Measurements from ENCODE around the gene C19orf12. TPM values are rescaled to one million over a fixed set of nuclear protein-coding genes. Genes with fewer than 3 reads are reported as not detected.
A peak's percentile ranks its signal among the peaks of the same experiment; 100 is the strongest.

Gene C19orf12
- total and polyA plus RNA-seq, 2 of the 13 experiments (the other 11 are each of a cell fraction or from before 2014, with no cell fraction given): 17.7 to 34.4 TPM

DNA sequence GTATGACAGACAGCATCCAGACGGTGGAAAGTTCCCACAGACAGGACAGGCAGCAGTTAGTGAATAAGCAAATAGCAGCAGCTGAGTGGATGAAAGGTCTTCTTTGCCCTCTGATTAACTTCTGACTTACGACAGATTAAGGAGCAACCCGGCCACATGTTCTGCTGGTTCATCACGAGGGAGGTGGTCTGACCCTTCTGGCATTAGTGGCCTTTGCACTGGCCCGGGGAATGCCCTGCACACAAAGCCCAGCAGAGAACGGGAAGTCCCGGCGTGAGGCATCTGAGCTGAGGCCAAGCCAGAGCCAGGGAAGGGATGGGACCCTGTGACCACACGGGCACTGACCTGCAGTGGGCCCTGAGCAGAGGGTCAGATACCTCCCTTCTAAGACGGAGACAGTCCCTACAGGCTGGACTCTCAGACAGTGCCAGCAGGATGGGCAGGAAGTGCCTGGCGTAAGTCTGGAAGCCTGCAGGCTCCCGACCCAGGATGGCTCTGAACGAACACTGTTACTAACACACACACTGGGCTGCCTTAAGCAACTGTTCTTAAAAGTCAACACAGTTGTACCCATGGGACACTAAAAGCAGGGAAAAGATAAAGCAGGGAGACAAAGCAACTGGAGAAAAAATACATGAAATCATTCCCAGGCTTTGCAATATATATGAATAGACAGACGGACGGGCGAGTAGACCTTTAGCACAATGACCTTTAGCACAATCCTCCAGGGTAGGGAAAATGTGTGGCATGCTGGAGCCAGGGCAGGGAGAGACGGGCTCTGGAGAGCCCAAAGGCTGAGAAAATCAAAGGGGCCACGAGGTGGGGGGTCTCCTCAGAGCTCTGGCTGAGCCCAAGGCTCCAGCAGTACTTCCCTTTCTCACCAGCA is 6.3 kb downstream of the C19orf12 start (continued):
- TF ChIP-seq, protein P1, sequence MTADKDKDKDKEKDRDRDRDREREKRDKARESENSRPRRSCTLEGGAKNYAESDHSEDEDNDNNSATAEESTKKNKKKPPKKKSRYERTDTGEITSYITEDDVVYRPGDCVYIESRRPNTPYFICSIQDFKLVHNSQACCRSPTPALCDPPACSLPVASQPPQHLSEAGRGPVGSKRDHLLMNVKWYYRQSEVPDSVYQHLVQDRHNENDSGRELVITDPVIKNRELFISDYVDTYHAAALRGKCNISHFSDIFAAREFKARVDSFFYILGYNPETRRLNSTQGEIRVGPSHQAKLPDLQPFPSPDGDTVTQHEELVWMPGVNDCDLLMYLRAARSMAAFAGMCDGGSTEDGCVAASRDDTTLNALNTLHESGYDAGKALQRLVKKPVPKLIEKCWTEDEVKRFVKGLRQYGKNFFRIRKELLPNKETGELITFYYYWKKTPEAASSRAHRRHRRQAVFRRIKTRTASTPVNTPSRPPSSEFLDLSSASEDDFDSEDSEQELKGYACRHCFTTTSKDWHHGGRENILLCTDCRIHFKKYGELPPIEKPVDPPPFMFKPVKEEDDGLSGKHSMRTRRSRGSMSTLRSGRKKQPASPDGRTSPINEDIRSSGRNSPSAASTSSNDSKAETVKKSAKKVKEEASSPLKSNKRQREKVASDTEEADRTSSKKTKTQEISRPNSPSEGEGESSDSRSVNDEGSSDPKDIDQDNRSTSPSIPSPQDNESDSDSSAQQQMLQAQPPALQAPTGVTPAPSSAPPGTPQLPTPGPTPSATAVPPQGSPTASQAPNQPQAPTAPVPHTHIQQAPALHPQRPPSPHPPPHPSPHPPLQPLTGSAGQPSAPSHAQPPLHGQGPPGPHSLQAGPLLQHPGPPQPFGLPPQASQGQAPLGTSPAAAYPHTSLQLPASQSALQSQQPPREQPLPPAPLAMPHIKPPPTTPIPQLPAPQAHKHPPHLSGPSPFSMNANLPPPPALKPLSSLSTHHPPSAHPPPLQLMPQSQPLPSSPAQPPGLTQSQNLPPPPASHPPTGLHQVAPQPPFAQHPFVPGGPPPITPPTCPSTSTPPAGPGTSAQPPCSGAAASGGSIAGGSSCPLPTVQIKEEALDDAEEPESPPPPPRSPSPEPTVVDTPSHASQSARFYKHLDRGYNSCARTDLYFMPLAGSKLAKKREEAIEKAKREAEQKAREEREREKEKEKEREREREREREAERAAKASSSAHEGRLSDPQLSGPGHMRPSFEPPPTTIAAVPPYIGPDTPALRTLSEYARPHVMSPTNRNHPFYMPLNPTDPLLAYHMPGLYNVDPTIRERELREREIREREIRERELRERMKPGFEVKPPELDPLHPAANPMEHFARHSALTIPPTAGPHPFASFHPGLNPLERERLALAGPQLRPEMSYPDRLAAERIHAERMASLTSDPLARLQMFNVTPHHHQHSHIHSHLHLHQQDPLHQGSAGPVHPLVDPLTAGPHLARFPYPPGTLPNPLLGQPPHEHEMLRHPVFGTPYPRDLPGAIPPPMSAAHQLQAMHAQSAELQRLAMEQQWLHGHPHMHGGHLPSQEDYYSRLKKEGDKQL (CRISPR knock-in tag; IDR thresholded peaks at IDR 0.05; ENCODE audit: low read depth): no peak
- TF ChIP-seq ZNF354B (CRISPR knock-in tag; IDR thresholded peaks at IDR 0.05) (no peak), POLR2AphosphoS2 (IDR thresholded peaks at IDR 0.05; ENCODE audit: low read depth, low read length) (no peak), IRX3 (CRISPR knock-in tag; IDR thresholded peaks at IDR 0.05; ENCODE audit: borderline replicate concordance, low read depth) (no peak), POLR2G (IDR thresholded peaks at IDR 0.05; ENCODE audit: low read depth, low read length) (peak; percentile 79), ZBTB7A (CRISPR knock-in tag; IDR thresholded peaks at IDR 0.05) (0 out of 2 replicates have a peak, but pooled peaks have one; percentile 60), ZFP62 (CRISPR knock-in tag; IDR thresholded peaks at IDR 0.05) (no peak), ZSCAN30 (CRISPR knock-in tag; IDR thresholded peaks at IDR 0.05) (no peak), SUZ12 (IDR thresholded peaks at IDR 0.05; ENCODE audit: low read depth, low read length) (no peak), ZNF275 (CRISPR knock-in tag; IDR thresholded peaks at IDR 0.05; ENCODE audit: borderline replicate concordance) (no peak), PTBP1 (IDR thresholded peaks at IDR 0.05; ENCODE audit: low read depth, low read length, poor library complexity, severe bottlenecking) (no peak), ZNF18 (CRISPR knock-in tag; IDR thresholded peaks at IDR 0.05; ENCODE audit: insufficient replicate concordance) (no peak), CBX1 (IDR thresholded peaks at IDR 0.05; ENCODE audit: low read depth) (peak; percentile 44), GATAD2A (CRISPR knock-in tag; IDR thresholded peaks at IDR 0.05) (peak; percentile 60; the same call in 1 of the 2 replicates)
- TF ChIP-seq, protein P2, sequence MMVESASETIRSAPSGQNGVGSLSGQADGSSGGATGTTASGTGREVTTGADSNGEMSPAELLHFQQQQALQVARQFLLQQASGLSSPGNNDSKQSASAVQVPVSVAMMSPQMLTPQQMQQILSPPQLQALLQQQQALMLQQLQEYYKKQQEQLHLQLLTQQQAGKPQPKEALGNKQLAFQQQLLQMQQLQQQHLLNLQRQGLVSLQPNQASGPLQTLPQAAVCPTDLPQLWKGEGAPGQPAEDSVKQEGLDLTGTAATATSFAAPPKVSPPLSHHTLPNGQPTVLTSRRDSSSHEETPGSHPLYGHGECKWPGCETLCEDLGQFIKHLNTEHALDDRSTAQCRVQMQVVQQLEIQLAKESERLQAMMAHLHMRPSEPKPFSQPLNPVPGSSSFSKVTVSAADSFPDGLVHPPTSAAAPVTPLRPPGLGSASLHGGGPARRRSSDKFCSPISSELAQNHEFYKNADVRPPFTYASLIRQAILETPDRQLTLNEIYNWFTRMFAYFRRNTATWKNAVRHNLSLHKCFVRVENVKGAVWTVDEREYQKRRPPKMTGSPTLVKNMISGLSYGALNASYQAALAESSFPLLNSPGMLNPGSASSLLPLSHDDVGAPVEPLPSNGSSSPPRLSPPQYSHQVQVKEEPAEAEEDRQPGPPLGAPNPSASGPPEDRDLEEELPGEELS (CRISPR knock-in tag; IDR thresholded peaks at IDR 0.05): no peak
- TF ChIP-seq, protein P3, sequence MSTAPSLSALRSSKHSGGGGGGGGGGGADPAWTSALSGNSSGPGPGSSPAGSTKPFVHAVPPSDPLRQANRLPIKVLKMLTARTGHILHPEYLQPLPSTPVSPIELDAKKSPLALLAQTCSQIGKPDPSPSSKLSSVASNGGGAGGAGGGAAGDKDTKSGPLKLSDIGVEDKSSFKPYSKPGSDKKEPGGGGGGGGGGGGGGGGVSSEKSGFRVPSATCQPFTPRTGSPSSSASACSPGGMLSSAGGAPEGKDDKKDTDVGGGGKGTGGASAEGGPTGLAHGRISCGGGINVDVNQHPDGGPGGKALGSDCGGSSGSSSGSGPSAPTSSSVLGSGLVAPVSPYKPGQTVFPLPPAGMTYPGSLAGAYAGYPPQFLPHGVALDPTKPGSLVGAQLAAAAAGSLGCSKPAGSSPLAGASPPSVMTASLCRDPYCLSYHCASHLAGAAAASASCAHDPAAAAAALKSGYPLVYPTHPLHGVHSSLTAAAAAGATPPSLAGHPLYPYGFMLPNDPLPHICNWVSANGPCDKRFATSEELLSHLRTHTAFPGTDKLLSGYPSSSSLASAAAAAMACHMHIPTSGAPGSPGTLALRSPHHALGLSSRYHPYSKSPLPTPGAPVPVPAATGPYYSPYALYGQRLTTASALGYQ (CRISPR knock-in tag; IDR thresholded peaks at IDR 0.05): no peak
